Fibroblast of lung (primary cell): Measurements from ENCODE around the gene NONO.

Source experiments
- CTCF ChIP-seq, 2 donors: IDR thresholded peaks in 1 of 2; conservative IDR thresholded peaks in 1 of 2; 1 replicate in 1 of 2; 2 replicates in 1 of 2; pipeline ENCODE4 v1.5.1; 2011 to 2012; ENCODE audit warnings: low read length in 2 of 2, control low read depth in 1 of 2, inconsistent platforms in 1 of 2, low read depth in 1 of 2, mild to moderate bottlenecking in 1 of 2
- EZH2 ChIP-seq: IDR thresholded peaks from 2 replicates; pipeline ENCODE4 v1.5.1; 2012; ENCODE audit warnings: low read length, control low read depth, mild to moderate bottlenecking; ENCODE audit errors: missing control alignments

GRCh38 chrX:71285929-71286328, 2.5 kb downstream of the NONO start:
- no peak for TF ChIP-seq CTCF (conservative IDR thresholded peaks at IDR 0.05 in 1 of 2, IDR thresholded peaks at IDR 0.05 in 1 of 2; ENCODE audit: low read depth in 1 of 2, low read length in 2 of 2)
- no peak for TF ChIP-seq EZH2
